Kidney (tissue), 14 donors: ENCODE results near the gene ACSL5. TPM values are rescaled to one million over a fixed set of nuclear protein-coding genes. Genes with fewer than 3 reads are reported as not detected.
A peak's percentile ranks its signal among the peaks of the same experiment; 100 is the strongest.

Source experiments
- DNase-seq, 5 donors: peaks; one replicate each; pipeline ENCODE4 v3.0.0-alpha.2; 2013 to 2020
- FAIRE-seq: peaks from 2 replicates; lab custom pipeline; 2012; peaks lifted over from hg19 to GRCh38; lab: Jason Lieb, UNC
- H3K27ac ChIP-seq, 2 donors: one replicate each; pipeline ENCODE4 v1.7.0; 2013; ENCODE audit warnings: low read depth in 2 of 2, low read length in 2 of 2, inconsistent platforms in 1 of 2
- H3K27me3 ChIP-seq: one replicate; pipeline ENCODE4 v1.7.1; 2013; ENCODE audit warnings: low read length, inconsistent platforms; ENCODE audit not compliant: control insufficient read depth, insufficient read depth
- H3K36me3 ChIP-seq, 3 donors: one replicate each; pipeline versions ENCODE4 v1.7.0 to v1.7.1; 2013; ENCODE audit warnings: low read length in 3 of 3, control low read depth in 1 of 3, inconsistent platforms in 1 of 3; ENCODE audit not compliant: insufficient read depth in 3 of 3, control insufficient read depth in 2 of 3
- H3K4me1 ChIP-seq, 3 donors: one replicate each; pipeline versions ENCODE4 v1.7.0 to v1.7.1; 2013; ENCODE audit warnings: low read length in 3 of 3, inconsistent platforms in 1 of 3, low read depth in 1 of 3; ENCODE audit not compliant: control insufficient read depth in 2 of 3, insufficient read depth in 2 of 3
- H3K4me3 ChIP-seq, 3 donors: one replicate each; pipeline versions ENCODE4 v1.7.0 to v1.8.1; 2013; ENCODE audit warnings: low read length in 3 of 3, control low read depth in 1 of 3, inconsistent platforms in 1 of 3
- H3K9ac ChIP-seq, 3 donors: one replicate each; pipeline versions ENCODE4 v1.7.0 to v1.7.1; 2013; ENCODE audit warnings: low read length in 3 of 3, control low read depth in 1 of 3, inconsistent platforms in 1 of 3
- H3K9me3 ChIP-seq, 3 donors: one replicate each; pipeline versions ENCODE4 v1.7.0 to v1.7.1; 2013; ENCODE audit warnings: low read length in 3 of 3, control low read depth in 1 of 3, inconsistent platforms in 1 of 3; ENCODE audit not compliant: control insufficient read depth in 2 of 3, insufficient read depth in 1 of 3
- intact Hi-C: fragments of 100-400 bp; cut with DNase I; formaldehyde crosslinking; loops from one replicate; pipeline ENCODE4 v1.11.1; 2022
- polyA plus RNA-seq: library from polyadenylated mRNA; stranded (reverse); fragments of 350-450 nt; fragmentation: Illumina TruSeq; extraction: RNeasy Lipid Tissue Mini Kit (QIAGEN cat#74804); gene quantifications from one replicate; pipeline ENCODE4 v1.2.3, GENCODE V29; 2014; ENCODE audit warnings: low read depth, low replicate concordance; ENCODE audit not compliant: insufficient read depth
- total RNA-seq: library from RNA; stranded (reverse); fragmentation: NEBNext Ultra II Directional; extraction: Animal tissue kit (Norgen Biotek cat#: 25700); gene quantifications from one replicate; pipeline ENCODE4 v1.2.1, GENCODE V29; 2021
- TF ChIP-seq, protein P1 (sequence below): IDR thresholded peaks from 3 replicates; pipeline ENCODE4 v1.5.1; 2012; ENCODE audit warnings: mild to moderate bottlenecking, moderate library complexity, borderline replicate concordance; ENCODE audit not compliant: insufficient read depth; ENCODE audit errors: extremely low read depth
- donor health status: control.
- donor health status: control.
- donor health status: control.
- donor health status: control.
- donor health status: control.
- donor health status: DM: yes; HTN: yes; CAD: no.
- donor health status: Normal renal cell carcinoma (clear cell type).

The ACSL5 gene
- total and polyA plus RNA-seq, 2 donors from 2014 or later: 5.6 to 21.8 TPM

DNA sequence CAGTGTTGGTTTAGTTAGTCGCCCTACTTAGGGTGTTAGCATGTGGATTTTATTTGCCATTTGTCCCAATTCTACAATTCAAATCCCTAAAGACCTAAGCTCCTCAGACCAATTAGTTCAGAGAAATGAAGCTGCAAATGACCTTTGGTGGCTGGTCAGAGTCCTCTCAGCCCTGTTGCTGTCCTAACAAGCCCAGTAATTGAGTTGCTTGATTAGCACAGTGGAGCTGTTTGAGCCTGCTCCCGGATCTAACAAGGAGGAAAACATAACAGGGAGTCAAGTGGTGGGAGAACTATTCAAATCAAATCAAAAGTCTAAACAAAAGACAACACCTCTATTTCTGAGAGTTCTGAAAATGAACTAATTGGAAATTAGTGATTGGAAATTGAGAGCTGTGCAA is 50.7 kb downstream of the ACSL5 start:
- no peak overlapping the region for H3K27ac ChIP-seq
- no peaks in the 10 kb centered on the region for H3K4me1 ChIP-seq
- no peaks in the 10 kb centered on the region for H3K9me3 ChIP-seq
- DNase-seq (no peak), FAIRE-seq (no peak)
- peaks cover 0 to 13% (median 3%) of the 10 kb centered on the region in 3 donors for H3K36me3 ChIP-seq
- intact Hi-C loops: no loop called here
- no peak overlapping the region for H3K4me3 ChIP-seq
- no peaks in the 10 kb centered on the region for H3K27me3 ChIP-seq
- no peak overlapping the region for H3K9ac ChIP-seq
- TF ChIP-seq, protein P1, sequence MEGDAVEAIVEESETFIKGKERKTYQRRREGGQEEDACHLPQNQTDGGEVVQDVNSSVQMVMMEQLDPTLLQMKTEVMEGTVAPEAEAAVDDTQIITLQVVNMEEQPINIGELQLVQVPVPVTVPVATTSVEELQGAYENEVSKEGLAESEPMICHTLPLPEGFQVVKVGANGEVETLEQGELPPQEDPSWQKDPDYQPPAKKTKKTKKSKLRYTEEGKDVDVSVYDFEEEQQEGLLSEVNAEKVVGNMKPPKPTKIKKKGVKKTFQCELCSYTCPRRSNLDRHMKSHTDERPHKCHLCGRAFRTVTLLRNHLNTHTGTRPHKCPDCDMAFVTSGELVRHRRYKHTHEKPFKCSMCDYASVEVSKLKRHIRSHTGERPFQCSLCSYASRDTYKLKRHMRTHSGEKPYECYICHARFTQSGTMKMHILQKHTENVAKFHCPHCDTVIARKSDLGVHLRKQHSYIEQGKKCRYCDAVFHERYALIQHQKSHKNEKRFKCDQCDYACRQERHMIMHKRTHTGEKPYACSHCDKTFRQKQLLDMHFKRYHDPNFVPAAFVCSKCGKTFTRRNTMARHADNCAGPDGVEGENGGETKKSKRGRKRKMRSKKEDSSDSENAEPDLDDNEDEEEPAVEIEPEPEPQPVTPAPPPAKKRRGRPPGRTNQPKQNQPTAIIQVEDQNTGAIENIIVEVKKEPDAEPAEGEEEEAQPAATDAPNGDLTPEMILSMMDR: no peak

DNA sequence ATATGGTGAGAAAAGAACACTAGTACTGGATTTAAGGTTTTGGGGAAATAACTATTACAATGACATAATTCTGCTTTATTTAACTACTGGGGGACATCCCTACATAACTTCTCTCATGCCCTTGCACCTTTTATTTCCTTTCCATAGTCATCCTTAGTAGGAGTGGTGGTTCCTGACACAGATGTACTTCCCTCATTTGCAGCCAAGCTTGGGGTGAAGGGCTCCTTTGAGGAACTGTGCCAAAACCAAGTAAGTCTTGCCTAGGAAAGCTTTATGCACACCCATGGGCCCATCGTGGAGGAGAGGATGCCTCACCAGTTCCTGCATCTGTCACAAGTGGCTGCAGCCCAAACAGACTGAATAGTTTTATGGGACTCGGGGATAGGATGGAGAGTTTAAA is 52.2 kb downstream of the ACSL5 start:
- peaks cover 0 to 16% (median 14%) of the 10 kb centered on the region in 3 donors for H3K36me3 ChIP-seq
- DNase-seq (no peak), FAIRE-seq (no peak)
- H3K27me3 ChIP-seq: no peaks in the 10 kb centered on the region
- H3K27ac ChIP-seq: no peak overlapping the region
- no peaks in the 10 kb centered on the region for H3K9me3 ChIP-seq
- no peak overlapping the region for H3K9ac ChIP-seq
- H3K4me3 ChIP-seq: no peak overlapping the region
- H3K4me1 ChIP-seq: no peaks in the 10 kb centered on the region
- intact Hi-C loops: no loop called here
- TF ChIP-seq, protein P1: no peak

DNA sequence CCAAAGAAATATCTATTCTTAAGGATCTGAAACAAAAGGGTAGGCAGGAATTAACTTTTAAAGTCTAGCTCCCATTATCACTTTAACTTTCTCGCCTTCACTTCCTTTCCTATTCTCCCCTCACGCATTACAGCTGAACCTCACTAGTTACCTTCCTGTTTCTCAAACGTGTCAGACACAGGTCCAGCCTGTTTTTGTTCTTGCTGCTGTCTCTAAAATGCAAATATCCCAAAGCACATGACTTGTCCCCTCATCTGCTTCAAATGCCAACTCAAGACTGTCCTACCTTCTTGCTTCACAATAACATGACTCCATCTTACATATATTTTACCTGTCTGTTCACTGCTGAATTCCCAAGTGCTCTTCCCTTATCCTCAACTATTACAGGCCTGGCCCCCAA is 55.2 kb downstream of the ACSL5 start:
- Histone ChIP-seq H3K27ac (no peak overlapping the region), H3K4me3 (no peak overlapping the region), H3K9ac (no peak overlapping the region), H3K4me1 (no peaks in the 10 kb centered on the region), H3K9me3 (no peaks in the 10 kb centered on the region), H3K27me3 (no peaks in the 10 kb centered on the region), H3K36me3 (peaks cover 4 to 26% (median 25%) of the 10 kb centered on the region in 3 donors)
- intact Hi-C loops: no loop called here
- DNase-seq: no peak
- TF ChIP-seq, protein P1: no peak
- no peak for FAIRE-seq

DNA sequence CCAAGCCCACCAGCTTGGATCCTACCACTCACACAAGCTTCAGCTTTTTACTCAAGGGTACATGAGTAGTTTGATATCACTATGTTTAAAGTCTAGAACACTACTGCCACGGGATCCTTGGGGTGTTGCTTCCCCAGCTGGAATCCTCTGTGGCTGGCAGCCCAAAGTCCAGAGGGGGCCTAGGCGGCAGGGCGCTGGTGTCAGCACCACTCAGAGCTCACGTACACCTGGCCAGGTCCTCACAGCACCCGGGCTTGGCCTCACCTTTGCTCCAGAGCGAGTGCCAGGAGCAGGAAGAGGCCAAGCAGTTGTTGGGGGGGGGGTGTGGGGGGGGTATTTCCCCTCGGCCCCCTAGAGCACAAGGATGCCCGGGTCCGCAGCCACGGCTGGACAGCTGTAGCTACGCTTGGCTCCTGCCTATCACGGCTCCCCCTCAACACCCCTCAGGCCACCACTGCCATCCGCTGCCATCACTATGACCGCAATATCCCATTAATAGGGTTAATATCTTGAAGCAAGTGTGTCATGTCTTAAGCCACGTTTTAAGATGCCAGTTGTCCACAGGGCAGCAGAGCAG is 55.8 kb downstream of the ACSL5 start:
- DNase-seq: peak in 1 of 5 donors; percentile 59
- Histone ChIP-seq H3K9me3 (no peaks in the 10 kb centered on the region), H3K36me3 (peaks cover 4 to 26% (median 25%) of the 10 kb centered on the region in 3 donors), H3K4me1 (no peaks in the 10 kb centered on the region), H3K27ac (no peak overlapping the region), H3K4me3 (no peak overlapping the region), H3K9ac (no peak overlapping the region), H3K27me3 (no peaks in the 10 kb centered on the region)
- intact Hi-C loops: no loop called here
- TF ChIP-seq, protein P1: no peak
- FAIRE-seq: no peak
